DMS79 treated with DMSO at 0.1 percent for 48 hours (cell line): ENCODE results near the gene TEX11.
"Not testable (repeated sequence)": the region's sequence is repeated elsewhere in the genome, so short reads cannot be mapped to it uniquely, and the experiment has no call there.

ENCODE experiments used
- DNase-seq: peaks from one replicate; lab custom pipeline; 2025; lab: John Stamatoyannopoulos, UW

Gene TEX11

GRCh38 chrX:70908541-70908940, at the start of gene TEX11:
TEX11 (minus strand) TSS chrX:70908711; CDS start chrX:70907789, 922 bp downstream.
- DNase-seq: no peak

GRCh38 chrX:70954871-70955270, 46.4 kb upstream of the TEX11 start:
- DNase-seq: no peak

GRCh38 chrX:70924294-70924911, 15.9 kb upstream of the TEX11 start:
- no peak for DNase-seq

- no peak for DNase-seq
Measured at GRCh38 chrX:70922774-70923473, 14.4 kb upstream of the TEX11 start.

- DNase-seq: no peak
Measured at GRCh38 chrX:70921709-70922352, 13.3 kb upstream of the TEX11 start.

- DNase-seq: no peak
Measured at GRCh38 chrX:70916754-70917153, 8.2 kb upstream of the TEX11 start.

- no peak for DNase-seq
Measured at GRCh38 chrX:70907900-70908299, 611 bp downstream of the TEX11 start.

GRCh38 chrX:70901465-70901864, 7.0 kb downstream of the TEX11 start:
- DNase-seq: no peak

- not testable (repeated sequence) for DNase-seq
Measured at GRCh38 chrX:70890441-70890840, 18.1 kb downstream of the TEX11 start.

GRCh38 chrX:70878902-70879301, 29.6 kb downstream of the TEX11 start:
- no peak for DNase-seq

GRCh38 chrX:70852294-70852693, 56.2 kb downstream of the TEX11 start:
- DNase-seq: no peak

- not testable (repeated sequence) for DNase-seq
Measured at GRCh38 chrX:70844081-70844480, 64.4 kb downstream of the TEX11 start.

- not testable (repeated sequence) for DNase-seq
Measured at GRCh38 chrX:70843620-70844019, 64.9 kb downstream of the TEX11 start.

- DNase-seq: no peak
Measured at GRCh38 chrX:70834589-70834988, 73.9 kb downstream of the TEX11 start.

- DNase-seq: peak; percentile 64
Measured at GRCh38 chrX:70826715-70827114, 81.8 kb downstream of the TEX11 start.

GRCh38 chrX:70825366-70825765, 83.1 kb downstream of the TEX11 start:
- DNase-seq: no peak

- no peak for DNase-seq
Measured at GRCh38 chrX:70808942-70809940, 99.3 kb downstream of the TEX11 start.

- DNase-seq: no peak
Measured at GRCh38 chrX:70806081-70806480, 102.4 kb downstream of the TEX11 start.

- not testable (repeated sequence) for DNase-seq
Measured at GRCh38 chrX:70796742-70797141, 111.8 kb downstream of the TEX11 start.

- no peak for DNase-seq
Measured at GRCh38 chrX:70774223-70774622, 134.3 kb downstream of the TEX11 start.

GRCh38 chrX:70769659-70770227, 138.8 kb downstream of the TEX11 start:
- DNase-seq: no peak

- no peak for DNase-seq
Measured at GRCh38 chrX:70762285-70762684, 146.2 kb downstream of the TEX11 start.
